ENCODE results near the gene CCDC187.

DNA sequence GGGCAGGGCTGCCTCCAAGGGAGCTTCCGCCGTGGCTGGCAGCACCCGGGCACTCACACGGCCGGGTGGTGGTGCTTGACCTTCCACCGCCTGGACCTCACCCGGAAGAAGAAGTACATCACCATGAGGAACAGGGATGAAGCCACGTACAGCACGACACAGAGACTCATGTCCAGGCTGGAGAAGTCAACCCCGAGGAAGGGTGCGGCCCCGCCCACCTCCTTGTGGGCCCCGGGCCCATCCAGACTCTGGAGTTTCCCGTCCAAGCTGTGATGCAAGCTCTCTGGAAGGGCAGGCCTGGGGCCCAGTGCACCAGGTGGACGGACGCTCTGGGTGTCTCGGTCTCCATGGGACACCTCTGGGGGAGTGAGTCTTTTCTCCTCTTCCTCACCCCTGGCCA is 95.2 kb downstream of the CCDC187 start:
- TF ChIP-seq, protein P1, sequence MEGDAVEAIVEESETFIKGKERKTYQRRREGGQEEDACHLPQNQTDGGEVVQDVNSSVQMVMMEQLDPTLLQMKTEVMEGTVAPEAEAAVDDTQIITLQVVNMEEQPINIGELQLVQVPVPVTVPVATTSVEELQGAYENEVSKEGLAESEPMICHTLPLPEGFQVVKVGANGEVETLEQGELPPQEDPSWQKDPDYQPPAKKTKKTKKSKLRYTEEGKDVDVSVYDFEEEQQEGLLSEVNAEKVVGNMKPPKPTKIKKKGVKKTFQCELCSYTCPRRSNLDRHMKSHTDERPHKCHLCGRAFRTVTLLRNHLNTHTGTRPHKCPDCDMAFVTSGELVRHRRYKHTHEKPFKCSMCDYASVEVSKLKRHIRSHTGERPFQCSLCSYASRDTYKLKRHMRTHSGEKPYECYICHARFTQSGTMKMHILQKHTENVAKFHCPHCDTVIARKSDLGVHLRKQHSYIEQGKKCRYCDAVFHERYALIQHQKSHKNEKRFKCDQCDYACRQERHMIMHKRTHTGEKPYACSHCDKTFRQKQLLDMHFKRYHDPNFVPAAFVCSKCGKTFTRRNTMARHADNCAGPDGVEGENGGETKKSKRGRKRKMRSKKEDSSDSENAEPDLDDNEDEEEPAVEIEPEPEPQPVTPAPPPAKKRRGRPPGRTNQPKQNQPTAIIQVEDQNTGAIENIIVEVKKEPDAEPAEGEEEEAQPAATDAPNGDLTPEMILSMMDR (IDR thresholded peaks at IDR 0.05), result no peak
- TF ChIP-seq POLR2A (IDR thresholded peaks at IDR 0.05), result no peak

Data from uterus (tissue), 2 donors.